Endometrium (tissue), 2 donors: Measurements from ENCODE around the gene F12.
"Not testable (repeated sequence)": the region's sequence is repeated elsewhere in the genome, so short reads cannot be mapped to it uniquely, and the experiment has no call there.

Source experiments
- FAIRE-seq: peaks from 2 replicates; lab custom pipeline; 2012; peaks lifted over from hg19 to GRCh38; lab: Jason Lieb, UNC
- donor health status: control.
- donor health status: control.

F12 gene

DNA sequence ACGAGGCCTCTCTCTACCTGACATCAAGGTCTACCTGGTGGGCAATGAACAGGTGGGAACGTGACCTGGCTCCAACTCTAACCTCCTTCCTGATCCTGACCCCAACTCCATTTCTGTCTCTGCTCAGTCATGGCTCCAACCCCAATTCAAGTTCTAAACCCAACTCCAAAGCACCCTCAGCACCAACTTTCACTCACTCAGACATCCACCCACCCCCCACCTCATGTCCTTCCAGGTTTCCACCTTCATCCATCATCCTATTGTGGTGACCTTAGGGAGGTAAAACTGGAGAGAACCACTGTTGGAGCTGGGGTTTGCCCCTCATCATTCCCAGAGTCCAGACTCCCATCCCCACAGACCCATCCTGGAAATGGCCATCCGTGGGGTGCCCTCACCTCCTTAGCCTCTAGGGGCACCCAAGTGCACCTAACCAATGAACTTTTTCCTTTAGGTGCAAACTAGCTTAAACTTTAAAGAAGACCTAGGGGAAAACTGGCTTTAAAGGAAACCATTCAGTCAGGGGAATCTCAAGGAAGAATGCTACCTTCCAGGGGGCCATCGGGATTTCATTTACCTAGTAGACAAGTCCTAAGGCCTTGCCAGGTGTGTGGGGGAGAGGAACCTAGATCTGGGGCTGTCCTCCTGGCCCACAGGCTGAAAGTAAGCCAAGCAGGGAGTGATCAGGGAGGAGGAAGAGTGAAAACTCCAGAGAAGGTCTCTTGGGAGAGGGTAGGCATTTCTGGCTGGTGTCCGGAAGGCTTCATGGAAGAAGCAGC, 40.3 kb downstream of the F12 start:
- no peak for FAIRE-seq

DNA sequence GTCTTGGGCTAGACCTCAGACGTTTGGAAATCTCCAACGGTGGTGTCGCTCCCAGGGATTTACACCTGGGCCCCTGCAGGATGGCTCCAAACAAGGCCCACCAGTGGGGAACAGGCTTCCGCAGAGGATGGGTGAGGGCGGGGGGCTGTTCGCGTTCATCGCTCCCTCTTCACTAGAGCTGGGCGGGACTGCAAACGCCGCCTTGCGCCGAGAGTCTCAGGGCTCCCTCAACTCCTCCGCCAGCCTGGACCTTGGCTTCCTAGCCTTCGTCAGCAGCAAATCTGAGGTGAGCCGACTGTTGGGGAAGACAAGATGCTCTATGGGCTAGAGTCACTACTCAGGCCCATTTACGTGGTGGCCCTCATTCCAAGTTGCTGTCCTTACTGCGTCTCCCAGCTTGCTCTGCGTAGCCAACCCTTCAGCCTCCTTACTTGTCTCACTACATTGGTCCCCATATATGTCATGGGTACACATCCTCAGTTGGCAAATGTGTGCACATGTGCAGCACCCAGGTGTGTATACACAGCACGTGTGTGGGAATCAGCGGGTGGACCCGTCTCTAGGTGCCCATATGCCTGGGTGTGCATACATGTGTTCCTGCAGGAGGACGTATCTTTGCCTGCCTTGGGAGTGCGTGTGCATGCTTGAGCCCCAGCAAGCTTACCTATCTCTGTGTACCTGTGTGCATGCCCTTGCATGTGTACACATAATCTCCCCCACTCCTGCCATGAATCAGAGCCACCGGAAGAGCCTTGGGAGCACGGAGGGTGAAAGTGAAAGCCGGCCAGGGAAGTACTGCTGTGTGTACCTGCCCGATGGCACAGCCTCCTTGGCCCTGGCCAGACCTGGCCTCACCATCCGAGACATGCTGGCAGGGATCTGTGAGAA, 41.1 kb downstream of the F12 start:
- no peak for FAIRE-seq

DNA sequence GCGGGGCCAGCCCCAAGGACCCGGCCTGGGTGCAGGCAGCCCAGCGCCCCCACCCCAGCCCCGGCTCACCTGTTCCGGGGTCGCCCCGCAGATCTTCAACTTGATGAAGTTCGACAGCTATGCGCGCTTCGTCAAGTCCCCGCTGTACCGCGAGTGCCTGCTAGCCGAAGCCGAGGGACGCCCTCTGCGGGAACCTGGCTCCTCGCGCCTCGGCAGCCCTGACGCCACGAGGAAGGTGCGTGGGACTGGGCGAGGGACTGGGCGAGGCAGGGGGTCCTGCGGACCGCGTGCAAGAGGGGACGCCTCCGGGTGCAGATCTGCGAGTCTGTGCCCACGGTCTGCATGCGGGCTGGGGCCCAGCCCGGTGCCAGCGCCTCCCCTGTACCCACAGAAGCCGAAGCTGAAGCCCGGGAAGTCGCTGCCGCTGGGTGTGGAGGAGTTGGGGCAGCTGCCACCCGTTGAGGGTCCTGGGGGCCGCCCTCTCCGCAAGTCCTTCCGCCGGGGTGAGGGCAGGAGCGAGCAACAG, 42.0 kb downstream of the F12 start:
- no peak for FAIRE-seq

DNA sequence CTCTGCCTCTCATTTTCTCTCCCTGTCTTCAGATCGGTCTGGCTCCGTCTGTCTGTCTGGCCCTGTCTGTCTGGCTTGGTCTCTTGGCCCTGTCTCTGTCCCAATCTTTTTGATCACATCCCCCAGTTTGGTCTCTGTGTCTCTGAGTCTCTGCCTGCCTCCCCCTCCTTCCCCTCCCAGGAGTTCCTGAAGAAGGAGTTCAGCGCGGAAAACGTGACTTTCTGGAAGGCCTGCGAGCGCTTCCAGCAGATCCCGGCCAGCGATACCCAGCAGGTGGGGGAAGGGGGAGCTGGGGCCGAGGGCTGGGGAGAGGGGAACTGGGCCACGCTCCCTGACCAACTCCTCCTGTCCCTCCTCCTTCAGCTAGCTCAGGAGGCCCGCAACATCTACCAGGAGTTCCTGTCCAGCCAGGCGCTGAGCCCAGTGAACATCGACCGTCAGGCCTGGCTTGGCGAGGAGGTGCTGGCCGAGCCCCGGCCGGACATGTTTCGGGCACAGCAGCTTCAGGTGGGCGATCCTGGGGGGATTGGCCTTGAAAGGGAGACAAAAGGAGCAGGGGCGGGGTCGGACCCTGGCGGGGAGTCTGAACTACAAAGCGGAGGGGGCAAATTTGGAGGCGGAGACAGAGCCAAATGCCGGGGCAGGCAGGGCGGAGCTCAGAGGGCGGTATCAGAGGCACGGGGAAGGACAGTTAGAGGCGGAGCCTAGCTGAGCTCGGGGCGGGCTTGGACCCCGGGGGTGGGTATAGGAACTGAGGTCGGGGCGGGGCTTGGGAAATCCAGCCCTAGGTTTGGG, 42.6 kb downstream of the F12 start:
- no peak for FAIRE-seq

DNA sequence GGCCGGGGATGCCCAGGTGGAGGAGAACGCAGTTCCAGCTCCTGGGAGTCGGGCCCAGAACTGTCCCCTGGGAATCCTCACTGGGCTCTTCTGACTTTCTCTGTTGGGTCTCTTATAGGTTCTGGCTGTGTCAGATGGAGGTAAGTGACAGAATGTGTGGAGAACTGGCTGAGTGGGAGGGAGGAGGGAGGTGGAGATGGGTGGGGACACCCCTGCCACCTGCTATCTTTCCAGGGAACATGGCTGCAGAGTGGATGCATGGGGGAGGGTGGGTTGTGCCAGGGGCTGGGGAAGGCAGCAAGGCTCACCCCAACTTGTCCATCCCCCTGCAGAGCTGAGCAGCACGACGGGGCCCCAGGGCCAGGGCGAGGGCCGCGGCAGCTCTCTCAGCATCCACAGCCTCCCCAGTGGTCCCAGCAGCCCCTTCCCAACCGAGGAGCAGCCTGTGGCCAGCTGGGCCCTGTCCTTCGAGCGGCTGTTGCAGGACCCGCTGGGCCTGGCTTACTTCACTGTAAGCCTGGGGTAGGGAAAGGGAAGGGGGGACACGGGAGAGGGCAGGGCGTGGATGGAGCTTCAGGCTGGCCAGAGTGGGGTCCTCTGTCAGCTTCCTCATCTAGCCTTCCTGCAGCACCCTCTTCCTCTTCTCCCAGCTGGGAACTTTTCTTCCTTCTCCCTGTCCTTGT, 43.4 kb downstream of the F12 start:
- FAIRE-seq, result no peak

DNA sequence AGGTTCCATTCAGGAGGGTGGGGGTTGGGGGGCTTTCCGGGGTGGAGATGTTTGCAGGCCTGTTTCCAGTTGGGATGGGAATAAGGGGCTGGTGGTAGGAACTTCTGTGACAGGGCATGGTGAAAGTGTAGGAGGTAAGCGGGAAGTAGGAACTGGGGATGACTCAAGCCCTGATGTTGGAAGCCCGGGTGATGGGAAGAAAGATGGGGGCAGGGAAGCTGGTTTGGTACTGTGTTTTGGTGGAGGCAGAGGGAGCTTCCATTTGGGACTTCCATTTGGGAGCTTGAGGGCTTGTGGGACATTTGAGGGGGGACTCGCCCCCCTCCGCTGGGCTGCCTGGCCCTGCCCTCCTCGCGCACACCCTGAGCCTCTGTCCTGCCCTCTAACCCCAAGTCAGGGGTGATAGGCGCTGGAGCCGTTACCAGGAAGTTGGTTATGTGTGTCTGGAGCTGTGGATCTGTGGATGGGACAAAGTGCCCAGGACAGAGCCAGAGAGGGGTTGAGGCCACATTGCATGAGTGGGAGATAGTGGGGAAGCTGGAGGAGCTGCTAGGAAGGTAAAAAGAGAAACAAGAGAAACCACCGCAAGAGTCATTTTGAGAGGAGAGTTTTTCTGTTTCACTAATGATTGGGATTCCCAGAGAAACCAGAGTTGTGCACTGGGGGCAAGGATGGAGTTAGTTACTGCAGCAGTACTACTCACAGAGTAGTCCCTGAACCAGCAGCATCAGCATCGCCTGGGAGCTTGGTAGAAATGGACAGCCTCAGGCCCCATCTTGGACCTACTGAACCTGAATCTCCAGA, 45.0 kb downstream of the F12 start:
- FAIRE-seq, result no peak

DNA sequence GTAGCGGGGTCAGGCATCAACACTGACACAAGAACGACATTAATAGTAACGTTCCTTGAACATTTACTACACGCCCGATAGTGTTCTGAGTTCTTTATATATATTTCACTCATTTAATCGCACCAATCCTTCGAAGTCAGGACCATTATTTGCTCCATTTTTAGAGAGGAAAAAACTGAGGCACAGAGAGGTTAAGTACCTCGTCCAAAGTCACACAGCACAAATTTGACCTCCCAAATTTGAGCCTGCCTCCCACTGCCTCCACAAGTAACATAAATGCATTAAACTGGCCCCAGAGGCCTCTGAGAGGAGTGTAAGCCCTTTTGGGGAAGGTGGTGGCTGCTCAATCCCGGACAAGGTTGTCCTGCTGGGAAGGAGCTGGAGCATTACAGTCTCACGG, 45.8 kb downstream of the F12 start:
- FAIRE-seq, result no peak

DNA sequence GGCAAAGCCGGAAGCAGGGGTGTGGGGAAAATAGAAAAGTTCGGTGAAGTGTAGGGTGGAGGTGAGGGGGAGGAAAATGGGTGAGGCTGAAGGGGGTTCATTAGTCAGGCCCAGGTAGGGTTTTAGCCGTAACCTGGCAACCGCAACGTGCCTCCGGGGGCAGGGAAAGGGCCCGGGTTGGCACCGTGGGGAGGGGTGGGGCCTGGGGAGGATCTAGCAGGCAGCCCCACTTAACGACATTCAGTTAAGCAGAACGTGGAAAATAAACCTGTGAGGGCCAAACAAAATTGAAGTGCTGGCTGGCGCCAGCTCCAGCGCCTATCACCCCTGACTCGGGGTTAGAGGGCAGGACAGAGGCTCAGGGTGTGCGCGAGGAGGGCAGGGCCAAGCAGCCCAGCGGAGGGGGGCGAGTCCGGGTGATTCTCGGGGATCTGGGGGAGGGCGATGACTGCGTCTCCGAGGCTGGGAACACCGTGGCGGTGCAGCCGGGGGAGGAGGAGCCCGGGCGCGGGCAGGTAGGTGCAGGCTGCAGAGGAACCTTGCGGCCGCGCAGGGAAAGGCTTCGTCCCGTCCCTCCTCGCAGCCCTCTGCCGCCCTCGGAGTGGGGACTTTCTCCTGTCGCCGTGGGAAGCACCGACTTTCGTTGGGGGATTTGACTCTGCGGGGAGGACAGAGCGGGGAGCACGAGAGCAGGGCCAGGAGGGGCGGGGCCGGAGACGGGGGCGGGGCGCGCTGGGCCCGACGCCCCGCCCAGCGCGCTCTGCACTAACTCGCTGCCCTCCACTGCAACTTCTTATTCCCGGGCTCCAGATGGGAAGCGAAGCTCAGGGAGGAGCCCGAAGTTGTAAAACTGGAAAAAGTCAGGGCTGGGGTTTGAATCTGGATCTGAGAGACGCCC, 46.5 kb downstream of the F12 start:
- FAIRE-seq, result no peak

DNA sequence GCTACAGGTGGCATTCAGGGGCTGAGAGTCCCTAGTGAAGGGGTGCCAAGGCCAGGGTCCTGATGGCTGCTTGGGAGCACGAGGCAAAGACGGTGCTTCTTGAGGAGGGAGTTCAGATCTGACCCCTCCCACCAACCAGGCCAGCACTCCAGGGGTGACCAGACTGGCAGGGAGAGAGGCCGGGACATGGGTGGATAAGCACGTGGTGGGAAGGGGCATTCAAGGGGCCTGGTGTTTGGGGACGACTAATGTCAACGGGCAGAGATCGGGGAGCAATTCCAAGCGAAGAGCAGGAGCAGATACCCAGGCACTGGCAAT, 47.1 kb downstream of the F12 start:
- FAIRE-seq, result no peak

DNA sequence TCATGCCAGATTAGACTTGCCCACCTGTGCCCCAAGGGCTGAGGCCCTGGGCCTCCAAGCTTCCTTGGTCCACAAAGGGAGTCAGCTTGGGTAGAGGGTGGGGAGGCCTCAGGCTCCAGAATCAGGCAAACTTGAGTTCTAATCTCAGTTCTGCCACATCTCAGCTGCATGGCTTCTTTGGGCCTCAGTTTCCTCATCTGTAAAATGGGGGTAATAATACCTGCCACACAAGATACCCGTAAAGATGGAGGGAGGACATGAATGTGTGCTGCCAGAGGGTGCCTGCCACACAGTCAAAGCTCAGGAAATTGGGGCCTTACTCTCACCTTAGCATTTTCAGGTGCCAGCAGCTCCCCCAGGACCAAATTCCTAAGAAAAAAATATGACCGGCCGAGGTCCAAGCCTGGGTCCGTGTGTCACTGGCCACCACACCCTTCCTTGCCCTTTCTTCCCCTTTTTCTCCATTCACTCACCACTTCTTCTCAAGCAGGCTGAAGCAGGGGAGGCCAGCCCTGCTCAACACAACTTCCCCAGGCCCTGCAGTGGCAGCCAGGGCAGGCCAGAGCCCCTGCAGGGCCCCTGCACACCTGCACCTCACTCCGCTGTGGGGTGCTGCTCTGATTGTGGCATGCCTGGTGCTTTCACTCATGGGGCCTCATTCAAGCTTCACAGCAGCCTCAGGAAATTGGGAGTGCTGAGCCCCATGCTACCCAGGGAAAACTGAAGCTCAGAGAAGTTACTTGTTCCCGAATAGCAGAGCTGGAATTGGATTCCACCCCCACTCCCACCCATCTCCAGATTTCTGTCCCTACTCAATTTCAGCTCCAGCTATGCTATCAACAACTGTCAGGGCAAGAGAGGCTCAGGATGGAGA, 47.7 kb downstream of the F12 start:
- no peak for FAIRE-seq

DNA sequence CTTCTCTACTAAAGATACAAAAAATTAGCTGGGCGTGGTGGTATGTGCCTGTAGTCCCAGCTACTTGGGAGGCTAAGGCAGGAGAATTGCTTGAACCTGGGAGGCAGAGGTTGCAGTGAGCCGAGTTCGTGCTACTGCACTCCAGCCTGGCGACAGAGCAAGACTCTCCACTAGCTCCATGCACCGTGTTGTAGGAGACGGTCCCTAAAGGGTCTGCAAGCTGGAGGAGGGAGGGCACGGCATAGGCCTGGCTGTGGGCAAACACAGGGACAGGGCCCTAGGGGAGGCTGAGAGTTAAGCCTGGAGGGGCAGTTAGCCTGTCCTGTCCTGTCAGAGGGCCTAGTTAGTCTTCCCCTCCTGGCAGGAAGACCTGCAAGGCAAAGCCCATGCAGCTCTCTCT, 48.6 kb downstream of the F12 start:
- not testable (repeated sequence) for FAIRE-seq

DNA sequence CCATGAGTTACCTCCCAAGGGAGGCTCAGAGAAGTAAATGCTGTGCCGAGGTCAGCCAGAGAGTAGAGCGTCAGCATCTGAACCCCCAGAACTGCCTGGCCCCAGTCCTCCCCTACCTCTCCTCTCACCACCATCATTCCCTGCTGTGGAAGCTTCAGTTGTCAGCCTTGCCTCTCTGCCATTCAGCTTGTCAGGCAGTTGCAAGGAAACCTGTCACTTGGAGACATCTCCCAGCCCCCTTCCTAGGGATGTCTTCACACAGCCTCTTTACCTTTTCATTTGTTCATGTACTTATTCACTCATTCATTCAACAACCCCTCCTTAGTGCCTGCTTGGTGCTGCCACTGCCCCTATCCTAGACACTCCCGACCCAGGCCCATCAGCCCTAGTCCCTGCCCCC, 49.5 kb downstream of the F12 start:
- no peak for FAIRE-seq

DNA sequence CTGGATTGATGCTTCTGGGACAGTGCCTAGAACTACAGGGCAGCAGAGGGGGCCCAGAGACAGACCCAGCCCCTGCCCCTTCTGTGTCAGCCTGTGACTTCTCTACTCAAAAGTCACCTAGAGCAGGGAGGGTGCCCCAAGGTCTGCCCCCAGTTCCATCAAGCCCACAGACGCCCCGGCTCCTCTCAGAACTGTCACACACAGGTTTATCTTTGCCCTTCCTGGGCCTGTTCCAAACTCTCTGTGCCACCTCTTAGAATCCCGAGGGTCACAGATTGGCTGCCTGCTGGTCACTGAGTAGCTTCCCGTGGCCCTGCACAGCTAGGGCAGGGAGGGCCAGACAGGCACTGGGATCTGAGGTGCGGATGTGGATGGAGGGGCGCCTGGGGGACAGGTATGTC, 49.9 kb downstream of the F12 start:
- FAIRE-seq, result no peak

DNA sequence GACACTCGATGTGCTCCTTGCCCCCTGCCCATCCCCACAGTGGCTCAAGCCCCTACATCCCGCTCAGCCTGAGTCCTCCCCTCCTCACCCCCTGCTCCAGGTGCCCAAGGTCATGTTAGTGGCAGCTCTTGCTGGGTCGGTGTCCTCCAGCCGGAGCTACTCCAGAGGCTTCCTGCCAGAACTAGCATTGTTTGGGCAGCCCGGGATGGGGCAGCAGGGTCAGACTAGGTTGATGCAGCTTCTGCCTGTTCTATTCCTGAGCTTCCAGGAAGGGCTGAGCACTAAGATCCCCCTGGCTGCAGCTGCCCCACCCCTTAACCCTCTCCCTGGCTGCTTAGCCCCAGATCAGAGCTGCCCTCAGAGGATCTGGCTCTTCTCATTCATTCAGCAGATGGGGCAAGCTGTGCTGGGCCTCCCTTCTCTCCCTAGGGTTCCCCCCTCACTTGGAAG, 51.0 kb downstream of the F12 start:
- no peak for FAIRE-seq

DNA sequence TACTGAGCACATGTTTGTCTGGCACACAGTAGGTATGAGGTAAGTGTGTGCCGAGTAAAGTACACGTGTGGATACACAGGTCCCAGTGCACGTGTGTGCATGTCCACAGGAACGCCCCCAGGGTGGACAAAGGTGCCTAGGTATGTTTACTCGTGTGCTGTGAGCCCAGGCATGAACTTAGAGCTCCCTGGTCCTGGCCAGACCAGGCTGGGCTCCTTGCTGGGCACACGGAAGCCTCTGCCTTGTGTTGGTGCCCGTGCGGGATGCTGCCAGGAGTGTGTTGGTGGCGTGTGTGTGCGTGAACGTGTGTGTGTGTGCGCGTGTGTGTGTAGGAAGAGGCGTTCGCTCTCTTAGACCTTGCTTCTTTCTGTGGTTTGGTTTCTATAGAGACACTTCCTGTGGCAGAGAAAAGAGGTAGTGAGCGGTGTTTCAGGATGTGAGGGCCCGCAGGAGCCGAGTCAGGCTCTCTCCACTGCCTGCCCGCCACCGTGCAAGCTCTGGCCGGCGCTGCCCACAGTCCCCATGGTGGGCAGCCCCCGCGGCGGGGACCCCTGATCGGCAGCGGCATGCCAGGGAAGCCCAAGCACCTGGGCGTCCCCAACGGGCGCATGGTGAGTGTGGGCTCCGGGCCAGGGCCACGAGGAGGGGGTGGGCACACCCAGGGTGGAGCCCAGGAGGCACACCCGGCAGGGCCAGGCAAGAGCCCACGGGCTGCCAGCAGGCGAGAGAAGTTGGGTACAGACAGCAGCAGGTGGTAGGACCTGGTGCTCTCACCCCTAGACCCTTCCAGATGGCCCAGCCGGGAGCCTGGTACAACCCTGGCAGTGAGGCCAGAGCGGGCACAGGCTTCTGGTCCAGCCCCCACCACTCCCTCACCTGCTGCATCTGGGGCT, 51.7 kb downstream of the F12 start, which contains the start of gene RGS14:
Gene RGS14 (plus strand): TSS at position 466 of the 893 bp plus-strand sequence. CDS start 101 bp downstream, at position 567.
- no peak for FAIRE-seq

DNA sequence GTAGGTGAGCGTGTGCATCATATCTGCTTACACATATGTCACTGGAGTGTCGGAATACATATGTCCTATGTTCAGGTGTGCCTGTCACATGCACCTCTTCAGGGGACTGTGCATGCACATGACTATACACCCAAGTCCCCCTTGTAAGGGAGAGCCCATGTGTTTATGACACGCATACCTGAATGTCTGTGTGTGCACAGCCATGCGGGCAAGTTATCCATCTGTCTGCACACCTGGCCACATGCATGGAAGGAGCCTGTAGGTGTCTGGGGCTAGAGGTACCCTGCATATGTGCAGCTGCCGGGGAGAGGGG, 52.3 kb downstream of the F12 start:
- no peak for FAIRE-seq

DNA sequence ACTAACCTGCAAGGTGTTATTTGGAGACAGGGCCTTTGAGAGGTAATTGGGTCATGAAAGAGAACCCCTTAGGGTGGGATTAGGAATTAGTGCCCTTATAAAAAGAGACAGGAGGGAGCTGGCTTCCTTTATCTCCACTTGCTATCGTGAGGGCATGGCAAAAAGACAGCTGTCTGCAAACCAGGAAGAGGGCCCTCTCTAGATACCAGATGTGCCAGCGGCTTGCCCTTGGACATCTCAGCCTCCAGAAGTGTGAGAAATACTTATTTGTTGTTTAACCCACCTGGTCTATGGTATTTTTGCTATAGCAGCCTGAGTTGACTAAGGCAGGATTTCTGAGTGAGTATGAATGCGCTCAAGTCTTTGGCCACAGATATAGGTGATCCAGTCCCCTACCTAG, 52.6 kb downstream of the F12 start:
- no peak for FAIRE-seq

DNA sequence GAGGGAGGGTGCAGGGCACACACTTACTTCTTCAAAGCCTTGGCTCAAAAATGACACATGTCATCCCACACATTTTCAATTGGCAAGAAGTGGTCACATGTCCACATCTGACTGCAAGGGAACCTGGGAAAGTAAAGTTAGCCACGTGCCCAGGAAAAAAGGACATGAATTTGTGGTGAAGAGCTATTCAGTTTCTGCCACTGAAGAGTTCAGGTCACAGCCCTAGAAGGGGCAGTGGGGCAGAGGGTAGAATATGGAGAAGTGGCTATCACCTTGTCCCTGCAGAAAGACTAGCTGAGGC, 53.5 kb downstream of the F12 start:
- FAIRE-seq, result no peak
